ENCODE measurements around the gene JAK2.
A peak's percentile ranks its signal among the peaks of the same experiment; 100 is the strongest.
"Not testable (repeated sequence)": the region's sequence is repeated elsewhere in the genome, so short reads cannot be mapped to it uniquely, and the experiment has no call there.

JAK2 gene

GRCh38 chr9:4984621-4985385 lies at the start of gene JAK2:
Gene JAK2, plus strand, starts transcription at chr9:4985272. Its CDS starts 36,716 bp downstream, at chr9:5021988.
- peak; percentile 35 for TF ChIP-seq CTCF (conservative IDR thresholded peaks at IDR 0.05; ENCODE audit: control insufficient read depth, insufficient read depth, low read depth, low read length)
- peak; percentile 90 for DNase-seq (ENCODE audit: low read depth)
- peak within 1 kb of the TSS; percentile 79 for H3K4me3 ChIP-seq (ENCODE audit: control insufficient read depth, low read depth, low read length)

- no peak for TF ChIP-seq CTCF (conservative IDR thresholded peaks at IDR 0.05; ENCODE audit: control insufficient read depth, insufficient read depth, low read depth, low read length)
- DNase-seq (ENCODE audit: low read depth): no peak
Observed at GRCh38 chr9:4936277-4936676, 48.8 kb upstream of the JAK2 start.

GRCh38 chr9:4936823-4937222 lies 48.2 kb upstream of the JAK2 start:
- DNase-seq (ENCODE audit: low read depth): no peak
- H3K4me3 ChIP-seq (ENCODE audit: control insufficient read depth, low read depth, low read length): no peak overlapping the region
- no peak for TF ChIP-seq CTCF (conservative IDR thresholded peaks at IDR 0.05; ENCODE audit: control insufficient read depth, insufficient read depth, low read depth, low read length)

More at GRCh38 chr9:4936277-4936676, 48.8 kb upstream of the JAK2 start:
- H3K4me3 ChIP-seq (ENCODE audit: control insufficient read depth, low read depth, low read length): no peak overlapping the region

- no peak for DNase-seq (ENCODE audit: low read depth)
- H3K4me3 ChIP-seq (ENCODE audit: control insufficient read depth, low read depth, low read length): no peak overlapping the region
- no peak for TF ChIP-seq CTCF (conservative IDR thresholded peaks at IDR 0.05; ENCODE audit: control insufficient read depth, insufficient read depth, low read depth, low read length)
Observed at GRCh38 chr9:4937446-4937845, 47.6 kb upstream of the JAK2 start.

GRCh38 chr9:4938496-4938895 lies 46.6 kb upstream of the JAK2 start:
- no peak for DNase-seq (ENCODE audit: low read depth)
- TF ChIP-seq CTCF (conservative IDR thresholded peaks at IDR 0.05; ENCODE audit: control insufficient read depth, insufficient read depth, low read depth, low read length): no peak
- no peak overlapping the region for H3K4me3 ChIP-seq (ENCODE audit: control insufficient read depth, low read depth, low read length)

GRCh38 chr9:4939118-4939561 lies 45.9 kb upstream of the JAK2 start:
- no peak for TF ChIP-seq CTCF (conservative IDR thresholded peaks at IDR 0.05; ENCODE audit: control insufficient read depth, insufficient read depth, low read depth, low read length)
- DNase-seq (ENCODE audit: low read depth): no peak
- no peak overlapping the region for H3K4me3 ChIP-seq (ENCODE audit: control insufficient read depth, low read depth, low read length)

- not testable (repeated sequence) for H3K4me3 ChIP-seq (ENCODE audit: control insufficient read depth, low read depth, low read length)
- peak; percentile 58 for DNase-seq (ENCODE audit: low read depth)
Observed at GRCh38 chr9:4942042-4942691, 42.9 kb upstream of the JAK2 start.

Data from fibroblast of mammary gland (primary cell).